HUES64 (cell line): ENCODE results near the gene NIT2.

Source experiments
- H3K27ac ChIP-seq: 2 replicates; pipeline ENCODE4 v1.7.0; 2013; ENCODE audit warnings: low read depth, low read length, inconsistent platforms
- H3K27me3 ChIP-seq: 2 replicates; pipeline ENCODE4 v1.6.1; 2013; ENCODE audit warnings: mild to moderate bottlenecking, low read length; ENCODE audit not compliant: insufficient read depth
- H3K36me3 ChIP-seq: 2 replicates; pipeline ENCODE4 v1.6.1; 2013; ENCODE audit warnings: mild to moderate bottlenecking, low read length; ENCODE audit not compliant: insufficient read depth
- H3K4me1 ChIP-seq: 2 replicates; pipeline ENCODE4 v1.6.1; 2013; ENCODE audit warnings: mild to moderate bottlenecking, low read length, moderate library complexity; ENCODE audit not compliant: insufficient read depth
- H3K4me3 ChIP-seq: 2 replicates; pipeline ENCODE4 v1.5.1; 2013; ENCODE audit warnings: mild to moderate bottlenecking, low read length, moderate library complexity
- H3K9ac ChIP-seq: 2 replicates; pipeline ENCODE4 v1.6.1; 2013; ENCODE audit warnings: mild to moderate bottlenecking, low read depth, low read length
- H3K9me3 ChIP-seq: 2 replicates; pipeline ENCODE4 v1.6.1; 2013; ENCODE audit warnings: low read depth, low read length; ENCODE audit not compliant: insufficient read depth
- WGBS: fragments of 150-250, 120-280 bp; methylation state at CpG from one replicate; pipeline ENCODE4 v1.1.7; 2013; ENCODE audit warnings: missing lambda C conversion rate; 5-methylcytosine and 5-hydroxymethylcytosine counted together

The NIT2 gene

DNA sequence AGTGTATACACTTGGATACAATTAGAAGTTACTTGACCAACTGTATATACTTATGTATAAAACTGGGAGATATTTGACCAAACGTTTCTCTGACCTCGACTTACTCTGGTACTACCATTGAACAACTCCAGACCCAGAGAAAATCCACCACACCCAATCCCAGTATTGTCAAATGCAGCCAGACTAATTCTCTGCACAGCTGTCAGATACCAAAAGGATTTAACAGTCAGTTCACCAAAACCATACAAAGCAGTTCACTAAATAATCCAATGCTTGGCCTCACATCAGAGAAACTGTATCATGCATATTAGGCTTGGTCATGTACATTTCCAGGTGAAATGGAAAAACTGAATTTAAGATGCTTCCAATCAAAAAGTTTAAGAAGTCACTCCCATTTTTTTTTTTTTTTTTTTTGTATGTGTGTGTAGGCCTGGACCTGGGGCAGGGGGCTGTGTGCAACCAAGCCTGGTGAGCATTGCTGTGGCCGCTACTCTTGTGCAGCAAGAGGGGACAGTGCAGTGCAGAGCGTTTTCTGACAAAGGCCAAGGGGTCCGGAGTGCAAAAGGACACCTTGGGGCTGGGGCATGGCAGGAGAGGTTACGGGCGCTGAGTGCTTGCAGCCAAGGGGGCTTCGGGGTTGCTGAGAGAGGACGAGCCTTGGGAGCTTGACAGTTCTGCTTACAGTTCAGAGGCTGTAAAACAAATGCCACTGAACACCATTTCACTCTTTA, 64.9 kb downstream of the NIT2 start:
- Histone ChIP-seq H3K27ac (no peak overlapping the region), H3K27me3 (no peaks in the 10 kb centered on the region), H3K36me3 (no peaks in the 10 kb centered on the region), H3K9me3 (no peaks in the 10 kb centered on the region), H3K4me3 (peak overlapping the region; percentile 85), H3K9ac (peak overlapping the region; percentile 94; the same call in 1 of the 2 replicates), H3K4me1 (peaks cover 14% of the 10 kb centered on the region)
- whole genome bisulfite sequencing = 68% methylated on average over 9 of the region's 9 CpGs

DNA sequence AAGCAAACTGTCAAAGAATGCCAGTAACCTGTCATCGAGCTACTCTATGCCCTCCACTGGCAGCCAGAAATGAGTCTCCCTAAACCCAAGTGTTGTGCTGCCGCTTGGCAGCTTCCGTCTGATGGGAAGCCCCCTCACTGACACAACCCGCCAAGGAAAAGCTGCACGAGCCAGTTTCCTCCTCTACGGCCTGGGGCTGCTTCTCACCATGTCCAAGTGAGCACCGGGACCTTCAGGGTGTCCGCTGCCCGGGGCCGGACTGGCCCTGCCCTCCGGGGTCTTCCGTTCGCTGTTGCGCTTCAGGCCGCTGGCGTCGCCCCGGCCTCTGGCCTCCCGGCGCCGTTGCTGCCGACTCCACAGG, 65.8 kb downstream of the NIT2 start:
- no peaks in the 10 kb centered on the region for H3K27me3 ChIP-seq
- peak overlapping the region; percentile 85 for H3K4me3 ChIP-seq
- peaks cover 14% of the 10 kb centered on the region for H3K4me1 ChIP-seq
- H3K9ac ChIP-seq = peak overlapping the region; percentile 94
- WGBS = under 1% methylated on average over 22 of the region's 22 CpGs
- peak overlapping the region; percentile 95 for H3K27ac ChIP-seq
- H3K9me3 ChIP-seq = no peaks in the 10 kb centered on the region
- no peaks in the 10 kb centered on the region for H3K36me3 ChIP-seq

DNA sequence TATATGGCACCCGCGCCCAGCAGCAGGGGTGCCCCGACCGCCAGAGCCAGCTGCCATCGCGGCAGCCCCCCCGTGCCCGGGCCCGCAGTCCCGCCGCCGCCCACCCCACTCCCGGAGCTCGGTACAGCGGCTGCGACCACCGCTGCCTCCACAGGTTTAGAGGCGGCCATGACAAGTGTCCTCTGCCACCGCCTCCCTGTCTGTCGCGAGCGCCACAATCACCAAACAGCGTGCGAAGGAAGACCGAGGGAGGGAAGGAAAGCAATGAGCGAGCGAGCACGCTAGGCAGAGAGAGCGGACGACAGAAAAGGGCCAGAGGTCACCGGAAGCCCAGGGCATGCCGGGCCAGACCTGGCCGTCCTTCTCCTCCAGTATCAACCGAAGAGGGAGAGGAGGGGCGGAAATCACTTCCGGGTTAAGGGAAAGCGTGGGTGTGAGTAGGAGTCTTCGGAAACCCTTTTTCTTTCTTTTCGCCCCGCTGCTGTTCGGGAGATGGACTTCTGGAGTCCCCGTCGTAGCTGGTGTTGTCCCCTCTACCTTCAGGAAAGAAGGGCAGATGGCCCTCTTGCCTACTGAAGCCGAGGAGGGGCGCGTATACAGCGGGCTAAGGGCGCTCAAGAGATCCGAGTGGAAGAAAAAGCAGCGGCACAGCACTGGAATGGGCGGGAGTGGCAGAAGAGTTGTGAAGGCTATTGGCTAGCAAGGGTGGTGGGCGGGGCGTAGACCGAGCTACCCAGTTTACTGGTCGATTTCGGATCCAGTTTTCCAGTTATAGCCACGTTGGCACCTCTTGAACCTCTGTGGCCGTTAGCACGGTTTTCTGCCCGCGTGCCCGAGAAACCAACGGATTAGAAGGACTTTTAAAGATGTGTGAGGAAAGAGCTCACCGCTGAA, 66.5 kb downstream of the NIT2 start, which contains the start of the genes LNP1 and TOMM70:
Gene LNP1, plus strand, starts transcription at position 760 of the 894 bp plus-strand sequence. CDS start 28,191 bp downstream, outside the sequence.
Gene TOMM70, minus strand, starts transcription at position 310 of the 894 bp plus-strand sequence. Its CDS starts 140 bp downstream, at position 170.
- H3K27ac ChIP-seq = peak within 1 kb of the TSS; percentile 95
- peaks cover 14% of the 10 kb centered on the region for H3K4me1 ChIP-seq
- no peaks in the 10 kb centered on the region for H3K9me3 ChIP-seq
- H3K27me3 ChIP-seq = no peaks in the 10 kb centered on the region
- H3K9ac ChIP-seq = peak within 1 kb of the TSS; percentile 94
- no peaks in the 10 kb centered on the region for H3K36me3 ChIP-seq
- under 1% methylated on average over 63 of the region's 64 CpGs for WGBS
- peak within 1 kb of the TSS; percentile 85 for H3K4me3 ChIP-seq

DNA sequence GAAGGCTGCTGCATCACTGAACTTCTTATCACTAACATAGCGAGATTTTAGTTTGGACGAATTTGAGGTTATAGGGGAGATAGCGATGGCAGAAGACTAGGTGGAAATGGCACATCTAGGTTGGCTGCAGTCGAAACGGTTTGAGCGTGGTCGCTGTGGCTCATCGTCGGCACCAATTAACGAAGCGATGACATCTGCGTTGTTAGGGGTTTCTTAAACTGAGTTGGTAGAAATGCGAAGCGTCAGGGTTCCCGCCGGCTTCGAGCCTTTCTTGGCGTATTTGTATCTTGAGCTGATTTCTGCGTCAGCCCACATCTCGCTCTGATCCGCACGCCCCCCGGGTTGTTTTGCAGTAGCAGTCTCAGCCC, 67.1 kb downstream of the NIT2 start:
- under 1% methylated on average over 23 of the region's 23 CpGs for WGBS
- H3K4me1 ChIP-seq = peaks cover 14% of the 10 kb centered on the region
- H3K27ac ChIP-seq = peak overlapping the region; percentile 95
- H3K9ac ChIP-seq = peak overlapping the region; percentile 94
- peak overlapping the region; percentile 85 for H3K4me3 ChIP-seq
- no peaks in the 10 kb centered on the region for H3K36me3 ChIP-seq
- H3K9me3 ChIP-seq = no peaks in the 10 kb centered on the region
- H3K27me3 ChIP-seq = no peaks in the 10 kb centered on the region

DNA sequence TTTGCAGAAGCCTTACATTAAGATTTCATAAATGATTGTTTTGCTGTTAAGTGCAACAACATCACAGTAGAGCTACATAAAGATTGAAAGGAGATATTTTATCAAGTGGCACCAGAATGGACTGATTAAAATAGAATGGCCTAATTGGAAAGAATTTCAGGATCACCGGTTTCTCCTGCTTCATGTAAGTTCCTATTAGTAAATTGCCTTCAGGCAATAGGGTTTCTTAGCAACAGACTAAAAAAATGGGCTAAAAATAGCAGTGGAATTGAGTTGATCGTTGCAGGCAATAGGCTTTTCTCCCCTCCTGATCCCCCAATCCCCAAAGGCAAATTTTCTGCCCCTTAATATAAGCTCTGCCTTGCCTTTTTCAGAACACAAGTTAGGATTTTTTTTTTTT, 67.7 kb downstream of the NIT2 start:
- WGBS = 7% methylated on average over 2 of the region's 2 CpGs
- Histone ChIP-seq H3K9ac (peak overlapping the region; percentile 94), H3K36me3 (no peaks in the 10 kb centered on the region), H3K4me1 (peaks cover 14% of the 10 kb centered on the region), H3K4me3 (peak overlapping the region; percentile 85), H3K27me3 (no peaks in the 10 kb centered on the region), H3K27ac (0 out of 2 replicates have a peak overlapping the region, but pooled peaks have one; percentile 3), H3K9me3 (no peaks in the 10 kb centered on the region)

DNA sequence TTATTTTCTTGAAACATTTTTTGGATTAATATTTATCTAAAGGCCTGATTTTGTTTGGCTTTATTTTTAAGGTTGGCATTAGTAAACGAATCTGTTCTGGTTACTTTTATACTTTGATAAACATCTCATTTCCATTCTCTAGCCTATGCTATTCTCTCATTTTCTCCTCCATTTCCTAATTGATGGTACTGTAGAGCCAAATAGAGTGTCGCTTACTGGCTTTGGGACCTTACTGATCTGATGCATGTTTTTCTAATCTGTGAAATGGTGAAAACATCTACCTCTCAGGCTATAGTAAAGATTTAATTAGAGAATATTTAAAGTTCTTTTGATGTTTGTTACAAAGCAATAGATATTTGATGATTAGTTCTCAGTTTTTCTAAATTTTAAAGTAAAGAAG, 68.3 kb downstream of the NIT2 start:
- Histone ChIP-seq H3K27me3 (no peaks in the 10 kb centered on the region), H3K4me1 (peaks cover 18% of the 10 kb centered on the region), H3K4me3 (peak overlapping the region; percentile 85), H3K36me3 (no peaks in the 10 kb centered on the region), H3K9ac (peak overlapping the region; percentile 94), H3K27ac (no peak overlapping the region; the same call in 1 of the 2 replicates), H3K9me3 (no peaks in the 10 kb centered on the region)
- WGBS = 38% methylated on average over 1 of the region's 2 CpGs

DNA sequence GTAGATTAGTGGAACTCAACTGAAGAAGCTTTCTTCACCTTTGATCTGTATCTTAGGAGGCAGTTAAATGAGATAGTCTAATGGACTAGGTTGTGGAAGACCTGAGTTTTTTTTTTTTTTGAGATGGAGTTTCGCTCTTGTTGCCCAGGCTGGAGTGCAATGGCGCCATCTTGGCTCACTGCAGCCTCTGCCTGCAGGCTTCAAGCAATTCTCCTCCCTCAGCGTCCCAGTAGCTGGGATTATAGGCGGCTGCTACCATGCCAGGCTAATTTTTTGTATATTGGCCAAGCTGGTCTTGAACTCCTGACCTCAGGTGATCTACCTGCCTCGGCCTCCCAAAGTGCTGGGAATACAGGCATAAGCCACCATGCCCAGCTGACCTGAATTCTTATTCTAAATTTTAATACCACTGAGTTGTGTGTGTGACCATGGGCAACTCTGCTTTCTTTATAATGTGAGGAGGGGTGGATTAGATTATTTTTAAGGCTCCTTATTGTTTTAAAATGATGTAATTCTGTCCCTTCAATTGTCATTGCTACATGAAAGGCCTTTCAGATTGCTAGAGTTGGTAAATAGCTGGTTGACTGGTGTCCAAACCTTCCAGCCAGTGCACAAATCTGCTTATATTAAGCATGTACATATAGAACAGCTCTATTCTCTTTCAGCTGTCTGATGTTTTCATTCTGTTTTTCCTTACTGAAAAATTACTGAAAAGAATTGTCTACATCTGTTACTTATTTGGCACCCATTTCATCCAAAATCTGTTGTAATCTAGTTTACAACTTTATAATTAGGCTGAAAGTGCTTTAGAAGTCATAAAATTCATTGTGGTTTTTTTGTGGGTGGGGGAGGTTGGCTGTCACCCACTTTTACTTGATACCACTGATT, 69.0 kb downstream of the NIT2 start:
- Histone ChIP-seq H3K9ac (peak overlapping the region; percentile 94), H3K27ac (no peak overlapping the region), H3K9me3 (no peaks in the 10 kb centered on the region), H3K4me1 (peaks cover 18% of the 10 kb centered on the region), H3K36me3 (no peaks in the 10 kb centered on the region), H3K27me3 (no peaks in the 10 kb centered on the region), H3K4me3 (peak overlapping the region; percentile 85)
- 25% methylated on average over 5 of the region's 5 CpGs for WGBS

DNA sequence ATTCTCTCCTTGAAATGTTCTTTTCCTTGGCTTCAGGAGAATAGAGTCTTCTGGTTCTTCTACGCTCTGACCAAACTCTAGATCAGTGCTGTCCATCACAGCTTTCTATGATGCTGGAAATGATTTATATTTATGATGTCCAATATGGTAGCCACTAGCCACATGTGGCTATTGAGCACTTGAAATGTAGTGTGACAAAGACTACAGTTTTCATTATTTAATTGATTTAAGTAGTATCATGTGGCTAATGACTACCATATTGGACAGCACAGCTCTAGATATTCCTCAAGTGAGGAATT, 69.6 kb downstream of the NIT2 start:
- Histone ChIP-seq H3K4me3 (peak overlapping the region; percentile 85), H3K36me3 (no peaks in the 10 kb centered on the region), H3K4me1 (peaks cover 18% of the 10 kb centered on the region), H3K27ac (no peak overlapping the region), H3K9me3 (no peaks in the 10 kb centered on the region), H3K27me3 (no peaks in the 10 kb centered on the region), H3K9ac (no peak overlapping the region)
- WGBS = 91% methylated on average over 1 of the region's 1 CpG

DNA sequence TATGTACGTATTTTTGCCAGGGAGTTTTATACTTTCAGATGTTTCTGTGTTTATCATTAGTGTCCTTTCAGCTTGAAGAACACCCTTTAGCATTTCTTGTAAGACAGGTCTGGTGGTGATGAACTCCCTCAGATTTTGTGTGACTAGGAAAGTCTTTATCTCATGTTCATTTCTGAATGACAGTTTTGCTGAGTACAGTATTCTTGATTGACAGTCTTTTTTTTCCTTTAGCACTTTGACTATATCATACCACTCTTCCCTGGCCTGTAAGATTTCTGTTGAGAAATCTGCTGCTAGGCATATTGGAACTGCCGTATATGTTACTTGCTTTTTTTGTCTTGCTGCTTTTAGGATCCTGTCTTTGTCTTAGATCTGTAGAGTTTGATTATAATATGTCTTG, 72.6 kb downstream of the NIT2 start:
- Histone ChIP-seq H3K9me3 (no peaks in the 10 kb centered on the region), H3K36me3 (no peaks in the 10 kb centered on the region), H3K27ac (no peak overlapping the region), H3K4me3 (no peak overlapping the region), H3K4me1 (peaks cover 16% of the 10 kb centered on the region), H3K27me3 (no peaks in the 10 kb centered on the region), H3K9ac (no peak overlapping the region)
- WGBS = 98% methylated on average over 2 of the region's 2 CpGs

DNA sequence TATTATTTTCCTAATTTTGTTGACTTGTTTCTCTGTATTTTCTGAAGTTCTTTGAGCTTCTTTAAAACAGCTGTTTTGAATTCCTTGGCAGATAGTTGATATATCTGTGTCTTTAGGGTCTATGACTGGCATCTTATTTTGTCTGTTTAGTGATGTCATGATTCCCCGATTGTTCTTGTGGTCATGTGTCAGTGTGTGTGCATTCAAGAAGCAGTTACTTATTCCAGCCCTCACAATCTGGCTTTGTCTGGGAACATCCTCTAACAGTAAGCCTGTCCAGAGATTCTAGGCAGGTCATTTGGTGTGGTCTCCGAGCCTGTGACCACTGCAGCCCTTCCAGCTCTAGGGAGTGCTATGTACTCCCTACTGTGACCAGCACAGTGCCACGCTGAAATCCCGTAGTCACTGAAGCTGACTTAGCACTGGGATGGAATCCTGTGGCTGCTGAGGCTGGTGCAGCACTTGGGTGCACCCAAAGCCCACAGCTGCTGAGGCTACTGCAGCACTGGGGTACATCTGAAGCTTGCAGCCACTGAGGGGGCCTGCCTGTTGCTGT, 73.5 kb downstream of the NIT2 start:
- Histone ChIP-seq H3K27ac (no peak overlapping the region), H3K4me3 (no peak overlapping the region), H3K9ac (no peak overlapping the region), H3K36me3 (no peaks in the 10 kb centered on the region), H3K27me3 (no peaks in the 10 kb centered on the region), H3K9me3 (no peaks in the 10 kb centered on the region), H3K4me1 (peaks cover 14% of the 10 kb centered on the region)
- WGBS = 78% methylated on average over 4 of the region's 4 CpGs
